ENCODE results near the gene CAPN1. TPM values are rescaled to one million over a fixed set of nuclear protein-coding genes. Genes with fewer than 3 reads are reported as not detected.

CAPN1 gene
- total and polyA plus RNA-seq, 2 of the 13 experiments (the other 11 are each of a cell fraction or from before 2014, with no cell fraction given), result 57.3 to 82.6 TPM

GRCh38 chr11:65180877-65181568 is 705 bp upstream of the CAPN1 start (continued):
- TF ChIP-seq, protein P1, sequence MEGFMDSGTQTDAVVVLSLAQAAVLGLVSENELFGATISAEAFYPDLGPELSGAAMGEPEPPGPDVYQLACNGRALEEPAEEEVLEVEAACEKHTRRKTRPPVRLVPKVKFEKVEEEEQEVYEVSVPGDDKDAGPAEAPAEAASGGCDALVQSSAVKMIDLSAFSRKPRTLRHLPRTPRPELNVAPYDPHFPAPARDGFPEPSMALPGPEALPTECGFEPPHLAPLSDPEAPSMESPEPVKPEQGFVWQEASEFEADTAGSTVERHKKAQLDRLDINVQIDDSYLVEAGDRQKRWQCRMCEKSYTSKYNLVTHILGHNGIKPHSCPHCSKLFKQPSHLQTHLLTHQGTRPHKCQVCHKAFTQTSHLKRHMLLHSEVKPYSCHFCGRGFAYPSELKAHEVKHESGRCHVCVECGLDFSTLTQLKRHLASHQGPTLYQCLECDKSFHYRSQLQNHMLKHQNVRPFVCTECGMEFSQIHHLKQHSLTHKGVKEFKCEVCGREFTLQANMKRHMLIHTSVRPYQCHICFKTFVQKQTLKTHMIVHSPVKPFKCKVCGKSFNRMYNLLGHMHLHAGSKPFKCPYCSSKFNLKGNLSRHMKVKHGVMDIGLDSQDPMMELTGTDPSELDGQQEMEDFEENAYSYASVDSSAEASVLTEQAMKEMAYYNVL (CRISPR knock-in tag; IDR thresholded peaks at IDR 0.05; ENCODE audit: borderline replicate concordance), result no peak
- TF ChIP-seq HIC2 (CRISPR knock-in tag; IDR thresholded peaks at IDR 0.05; ENCODE audit: low read depth) (peak; percentile 38; the same call in 1 of the 2 replicates), CREBL2 (CRISPR knock-in tag; IDR thresholded peaks at IDR 0.05; ENCODE audit: borderline replicate concordance) (0 out of 2 replicates have a peak, but pooled peaks have one; percentile 78), LCORL (IDR thresholded peaks at IDR 0.05) (no peak), LCORL (CRISPR knock-in tag; IDR thresholded peaks at IDR 0.05) (0 out of 2 replicates have a peak, but pooled peaks have one; percentile 55), ZNF816 (CRISPR knock-in tag; IDR thresholded peaks at IDR 0.05; ENCODE audit: borderline replicate concordance) (0 out of 2 replicates have a peak, but pooled peaks have one; percentile 63), ATF7 (IDR thresholded peaks at IDR 0.05) (no peak), ATF7 (CRISPR knock-in tag; IDR thresholded peaks at IDR 0.05) (no peak), NR2F6 (IDR thresholded peaks at IDR 0.05) (no peak), NR2F6 (CRISPR knock-in tag; IDR thresholded peaks at IDR 0.05) (no peak), NFKB2 (CRISPR knock-in tag; IDR thresholded peaks at IDR 0.05; ENCODE audit: borderline replicate concordance) (peak; percentile 88; the same call in 1 of the 2 replicates), FOXA1 (IDR thresholded peaks at IDR 0.05) (no peak), FOXA1 (CRISPR knock-in tag; IDR thresholded peaks at IDR 0.05) (no peak), SRY (CRISPR knock-in tag; IDR thresholded peaks at IDR 0.05) (peak; percentile 29), MAX (IDR thresholded peaks at IDR 0.05) (peak; percentile 26), ZNF207 (IDR thresholded peaks at IDR 0.05; ENCODE audit: borderline replicate concordance) (no peak), RFX3 (CRISPR knock-in tag; IDR thresholded peaks at IDR 0.05) (no peak), MIER3 (CRISPR knock-in tag; IDR thresholded peaks at IDR 0.05; ENCODE audit: borderline replicate concordance) (0 out of 2 replicates have a peak, but pooled peaks have one; percentile 37)
- TF ChIP-seq, protein P2, sequence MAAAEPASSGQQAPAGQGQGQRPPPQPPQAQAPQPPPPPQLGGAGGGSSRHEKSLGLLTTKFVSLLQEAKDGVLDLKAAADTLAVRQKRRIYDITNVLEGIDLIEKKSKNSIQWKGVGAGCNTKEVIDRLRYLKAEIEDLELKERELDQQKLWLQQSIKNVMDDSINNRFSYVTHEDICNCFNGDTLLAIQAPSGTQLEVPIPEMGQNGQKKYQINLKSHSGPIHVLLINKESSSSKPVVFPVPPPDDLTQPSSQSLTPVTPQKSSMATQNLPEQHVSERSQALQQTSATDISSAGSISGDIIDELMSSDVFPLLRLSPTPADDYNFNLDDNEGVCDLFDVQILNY (CRISPR knock-in tag; conservative IDR thresholded peaks at IDR 0.05), result no peak
- TF ChIP-seq, protein P3, sequence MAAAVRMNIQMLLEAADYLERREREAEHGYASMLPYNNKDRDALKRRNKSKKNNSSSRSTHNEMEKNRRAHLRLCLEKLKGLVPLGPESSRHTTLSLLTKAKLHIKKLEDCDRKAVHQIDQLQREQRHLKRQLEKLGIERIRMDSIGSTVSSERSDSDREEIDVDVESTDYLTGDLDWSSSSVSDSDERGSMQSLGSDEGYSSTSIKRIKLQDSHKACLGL (CRISPR knock-in tag; IDR thresholded peaks at IDR 0.05), result peak; percentile 39; the same call in 1 of the 2 replicates
- TF ChIP-seq, protein P4, sequence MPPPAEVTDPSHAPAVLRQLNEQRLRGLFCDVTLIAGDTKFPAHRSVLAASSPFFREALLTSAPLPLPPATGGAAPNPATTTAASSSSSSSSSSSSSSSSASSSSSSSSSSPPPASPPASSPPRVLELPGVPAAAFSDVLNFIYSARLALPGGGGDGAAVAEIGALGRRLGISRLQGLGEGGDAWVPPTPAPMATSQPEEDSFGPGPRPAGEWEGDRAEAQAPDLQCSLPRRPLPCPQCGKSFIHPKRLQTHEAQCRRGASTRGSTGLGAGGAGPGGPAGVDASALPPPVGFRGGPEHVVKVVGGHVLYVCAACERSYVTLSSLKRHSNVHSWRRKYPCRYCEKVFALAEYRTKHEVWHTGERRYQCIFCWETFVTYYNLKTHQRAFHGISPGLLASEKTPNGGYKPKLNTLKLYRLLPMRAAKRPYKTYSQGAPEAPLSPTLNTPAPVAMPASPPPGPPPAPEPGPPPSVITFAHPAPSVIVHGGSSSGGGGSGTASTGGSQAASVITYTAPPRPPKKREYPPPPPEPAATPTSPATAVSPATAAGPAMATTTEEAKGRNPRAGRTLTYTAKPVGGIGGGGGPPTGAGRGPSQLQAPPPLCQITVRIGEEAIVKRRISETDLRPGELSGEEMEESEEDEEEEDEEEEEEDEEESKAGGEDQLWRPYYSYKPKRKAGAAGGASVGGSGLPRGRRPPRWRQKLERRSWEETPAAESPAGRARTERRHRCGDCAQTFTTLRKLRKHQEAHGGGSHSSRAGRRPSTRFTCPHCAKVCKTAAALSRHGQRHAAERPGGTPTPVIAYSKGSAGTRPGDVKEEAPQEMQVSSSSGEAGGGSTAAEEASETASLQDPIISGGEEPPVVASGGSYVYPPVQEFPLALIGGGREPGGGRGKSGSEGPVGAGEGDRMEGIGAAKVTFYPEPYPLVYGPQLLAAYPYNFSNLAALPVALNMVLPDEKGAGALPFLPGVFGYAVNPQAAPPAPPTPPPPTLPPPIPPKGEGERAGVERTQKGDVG (CRISPR knock-in tag; IDR thresholded peaks at IDR 0.05; ENCODE audit: borderline replicate concordance), result 0 out of 2 replicates have a peak, but pooled peaks have one; percentile 43
